ENCODE results near the gene CD99L2.

CD99L2 gene

GRCh38 chrX:150779385-150779784, 119.1 kb downstream of the CD99L2 start:
- no peak for FAIRE-seq

DNA sequence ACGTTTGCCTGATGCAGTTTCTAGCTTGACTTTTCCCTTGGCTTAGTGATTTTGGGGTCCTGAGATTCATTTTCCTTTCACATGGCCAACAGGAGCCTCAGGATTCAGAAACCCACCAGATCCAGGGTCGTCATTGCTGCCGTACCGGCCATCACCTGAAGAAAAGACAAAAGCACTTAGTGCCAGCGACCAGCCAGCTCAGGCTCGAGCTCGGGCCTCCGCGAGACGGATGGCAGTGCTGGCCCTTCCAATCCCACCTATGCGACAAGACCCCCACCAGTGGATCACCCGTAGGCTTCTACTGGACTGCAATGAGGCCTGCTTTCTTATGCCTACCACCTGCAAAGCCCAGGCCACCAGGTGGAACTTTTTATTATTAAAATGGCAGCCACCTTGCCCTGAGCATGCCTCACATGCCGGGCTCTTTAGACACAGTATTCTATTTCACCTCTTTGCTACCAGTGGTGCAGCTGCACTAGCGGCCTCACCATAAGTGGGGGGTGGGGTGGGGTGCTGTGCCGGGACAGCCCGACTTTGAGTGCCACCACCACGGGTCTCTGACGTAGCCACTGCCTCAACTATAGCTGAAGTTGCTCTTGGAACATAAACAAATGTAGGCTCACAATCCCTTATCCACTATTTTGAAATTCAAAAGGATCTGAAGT, 121.0 kb downstream of the CD99L2 start:
- no peak for FAIRE-seq

GRCh38 chrX:150775569-150776350, 122.7 kb downstream of the CD99L2 start:
- FAIRE-seq = no peak

- FAIRE-seq = no peak
These were observed 123.5 kb downstream of the CD99L2 start for GRCh38 chrX:150774798-150775568.

DNA sequence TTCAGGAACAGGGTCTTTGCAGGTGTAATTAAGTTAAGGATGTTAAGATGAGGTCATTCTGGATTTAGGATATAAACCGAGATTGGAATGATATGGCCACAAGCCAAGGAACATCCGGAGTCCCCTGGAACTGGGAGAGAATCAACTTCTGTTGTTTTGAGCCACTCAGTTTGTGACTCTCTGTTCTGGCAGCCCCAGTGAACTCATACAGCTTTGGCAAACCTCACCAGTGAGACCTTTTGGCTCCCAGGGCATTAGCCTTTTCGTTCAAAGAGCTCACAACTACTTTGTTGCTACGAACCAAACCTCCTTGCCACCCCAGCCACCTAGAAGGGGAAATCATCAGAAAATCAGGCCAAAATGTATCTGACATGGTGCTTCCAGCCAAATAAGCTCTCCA, 124.8 kb downstream of the CD99L2 start:
- no peak for FAIRE-seq

- no peak for FAIRE-seq
These were observed 125.4 kb downstream of the CD99L2 start for GRCh38 chrX:150773117-150773516.

DNA sequence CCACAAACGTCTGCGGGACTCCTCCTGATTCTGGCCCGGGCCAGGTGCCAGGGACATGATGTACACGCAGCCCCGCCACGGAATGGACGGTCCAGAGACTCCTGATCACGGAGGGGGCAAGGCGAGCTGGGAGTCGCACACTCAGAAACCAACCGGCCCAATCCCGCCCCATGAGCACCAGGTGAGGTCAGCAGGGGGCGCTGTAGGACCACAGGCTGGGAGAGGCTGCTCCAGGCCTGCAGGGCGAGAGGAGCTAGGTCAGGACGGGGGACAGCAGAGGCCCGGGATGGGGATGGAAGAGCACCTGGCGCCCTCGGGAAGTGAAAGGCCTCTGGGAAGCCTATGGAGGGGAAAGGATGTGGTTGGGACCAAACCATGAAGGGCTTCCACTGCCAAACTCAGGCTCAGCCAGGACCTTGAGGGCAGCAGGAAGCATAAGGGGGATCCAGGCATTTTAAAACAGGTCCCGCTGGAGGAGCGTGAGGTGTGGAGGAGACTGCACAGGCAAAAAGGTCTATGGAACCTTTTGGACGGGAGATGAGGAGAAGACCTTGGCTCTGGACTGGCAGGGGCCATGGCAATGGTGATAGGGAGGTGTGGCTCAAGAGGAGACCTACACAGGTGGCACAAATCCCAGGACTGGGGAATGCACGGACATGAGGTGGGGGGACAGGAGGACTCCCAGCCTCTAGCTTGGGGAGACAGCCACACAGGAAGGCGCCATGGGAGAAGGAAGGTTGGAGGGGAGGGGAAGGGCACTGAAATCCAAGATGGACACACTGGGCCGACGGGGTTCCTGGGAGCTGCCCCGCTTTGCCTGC, 126.1 kb downstream of the CD99L2 start:
- FAIRE-seq = no peak

GRCh38 chrX:150771116-150771515, 127.4 kb downstream of the CD99L2 start:
- no peak for FAIRE-seq

DNA sequence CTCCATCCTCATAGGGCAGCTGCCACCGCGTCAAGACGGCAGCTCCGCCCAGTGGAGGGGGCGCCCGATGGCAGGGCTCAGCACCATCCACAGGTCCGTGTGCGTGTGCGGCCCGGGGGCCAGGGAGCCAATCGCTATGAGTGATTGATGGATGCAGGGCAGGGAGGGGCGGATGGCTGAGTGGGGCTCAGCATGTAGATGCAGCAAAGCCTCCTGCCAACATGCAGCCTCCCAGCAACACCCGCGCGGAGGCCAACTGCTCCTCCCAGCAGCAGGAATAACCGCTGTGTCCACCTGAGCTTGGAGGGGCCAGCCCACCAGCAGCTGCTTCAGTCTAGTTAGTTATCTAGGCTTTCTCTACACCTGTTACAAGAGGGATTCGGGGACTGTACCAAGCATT, 127.8 kb downstream of the CD99L2 start:
- FAIRE-seq = no peak

DNA sequence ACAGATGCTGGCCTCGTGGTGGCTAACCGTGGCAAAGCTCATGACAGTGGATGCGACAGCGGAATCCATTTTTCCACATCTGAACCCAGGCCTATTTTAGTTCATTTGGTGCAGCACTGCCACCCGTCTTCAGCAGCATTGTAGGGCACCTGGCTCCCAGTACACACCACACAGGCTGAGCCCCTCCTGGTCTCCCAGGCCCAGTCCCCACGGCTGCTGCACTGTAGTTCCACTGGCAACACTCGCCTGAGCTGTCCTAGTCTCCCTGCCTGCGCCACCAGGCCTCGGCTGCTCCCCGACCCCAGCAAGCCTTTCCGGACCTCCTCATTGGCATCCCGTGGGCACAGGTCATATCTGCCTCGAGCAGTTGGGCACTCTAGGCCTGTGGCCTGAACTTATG, 129.1 kb downstream of the CD99L2 start:
- no peak for FAIRE-seq

DNA sequence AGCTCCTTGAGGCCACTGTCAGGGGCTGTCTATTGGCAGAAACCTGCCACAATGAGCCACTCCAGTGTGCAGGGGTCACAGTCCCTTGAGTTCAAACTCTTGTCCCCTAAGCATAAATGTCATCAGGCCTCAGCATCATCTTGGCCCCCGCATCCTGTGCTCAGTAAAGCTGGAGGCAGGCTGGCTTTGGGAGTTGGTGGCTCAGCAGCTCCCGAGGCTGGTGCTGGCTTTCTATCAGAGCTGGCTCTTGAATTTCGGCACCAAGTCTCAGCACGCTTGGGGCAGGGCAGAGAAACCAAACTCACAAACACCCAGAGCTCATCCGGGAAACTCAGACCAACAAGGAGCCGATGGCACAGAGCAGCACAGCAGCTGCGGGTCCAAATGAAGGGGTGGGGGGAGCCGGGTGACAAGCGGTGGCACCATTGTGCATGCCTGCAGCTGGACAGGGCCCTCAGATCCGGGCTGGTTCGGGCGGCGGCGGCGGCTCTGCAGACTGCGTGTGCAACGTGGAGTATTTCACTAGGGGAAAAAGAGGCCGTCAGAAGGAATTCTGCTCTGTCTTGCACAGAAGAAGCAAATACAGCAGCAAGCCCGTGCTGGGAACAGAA, 129.8 kb downstream of the CD99L2 start:
- no peak for FAIRE-seq

DNA sequence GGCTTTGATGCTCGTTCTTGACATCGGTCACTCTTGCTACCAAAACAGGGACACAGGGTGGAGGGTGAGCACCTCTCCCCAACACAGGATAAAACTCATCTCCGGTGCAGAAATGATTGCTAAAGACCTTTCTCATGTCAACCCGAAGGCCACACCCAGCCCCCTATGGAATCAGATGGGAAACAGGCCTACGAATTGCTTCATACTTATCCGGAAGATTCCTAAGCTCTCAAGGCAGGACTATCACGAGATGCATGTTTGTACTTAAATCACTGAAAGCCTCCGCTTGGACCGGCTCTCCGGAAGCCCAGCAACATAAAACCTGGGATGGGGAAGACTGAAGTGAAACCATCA, 130.4 kb downstream of the CD99L2 start:
- no peak for FAIRE-seq

DNA sequence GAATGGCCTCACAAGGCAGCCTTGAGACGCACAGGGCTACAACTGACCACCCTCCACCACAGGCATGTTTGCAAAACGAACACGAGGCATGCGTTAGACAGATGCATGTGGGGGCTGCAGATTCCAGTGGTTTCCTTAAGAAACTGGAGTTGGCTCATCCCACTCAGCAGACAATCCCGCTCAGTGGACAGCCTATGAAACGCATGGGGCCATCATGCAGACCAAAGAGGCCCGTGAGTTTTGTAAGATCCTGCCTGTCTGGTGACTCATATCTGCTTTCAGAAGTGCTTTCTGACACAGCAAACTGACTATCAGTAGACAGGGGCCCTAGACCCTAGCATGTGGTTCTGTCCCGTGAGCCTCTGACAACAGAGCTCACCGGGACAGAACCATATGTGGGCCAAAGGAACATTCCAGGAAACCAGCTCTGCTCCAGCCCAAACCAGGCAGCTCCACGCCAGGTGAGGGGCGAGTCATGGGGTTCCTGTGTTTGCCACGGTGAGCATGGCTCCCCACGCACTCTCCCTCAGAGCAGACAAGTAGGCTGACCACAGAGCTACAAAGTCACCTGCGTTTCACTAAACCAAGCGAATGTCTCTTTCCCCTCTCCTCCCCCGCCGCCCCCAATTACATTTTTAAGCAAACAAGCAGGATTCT, 130.9 kb downstream of the CD99L2 start:
- no peak for FAIRE-seq

DNA sequence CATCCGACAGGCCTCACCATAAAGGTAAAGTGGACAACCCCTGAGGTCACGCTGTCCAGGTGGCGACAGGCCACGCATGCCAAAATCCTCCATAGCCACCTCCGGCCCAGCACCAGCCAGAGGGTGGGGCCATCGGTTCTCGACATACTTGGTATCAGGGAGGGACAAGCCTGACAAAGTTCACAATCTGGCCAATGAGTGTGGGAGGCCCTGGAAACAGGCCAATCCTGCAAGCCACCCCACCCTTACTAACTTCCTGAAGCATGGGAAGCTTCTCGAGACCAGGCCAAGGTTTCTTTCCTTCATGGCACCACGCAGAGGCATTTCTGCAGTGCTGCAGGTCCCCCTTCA, 131.4 kb downstream of the CD99L2 start:
- no peak for FAIRE-seq

DNA sequence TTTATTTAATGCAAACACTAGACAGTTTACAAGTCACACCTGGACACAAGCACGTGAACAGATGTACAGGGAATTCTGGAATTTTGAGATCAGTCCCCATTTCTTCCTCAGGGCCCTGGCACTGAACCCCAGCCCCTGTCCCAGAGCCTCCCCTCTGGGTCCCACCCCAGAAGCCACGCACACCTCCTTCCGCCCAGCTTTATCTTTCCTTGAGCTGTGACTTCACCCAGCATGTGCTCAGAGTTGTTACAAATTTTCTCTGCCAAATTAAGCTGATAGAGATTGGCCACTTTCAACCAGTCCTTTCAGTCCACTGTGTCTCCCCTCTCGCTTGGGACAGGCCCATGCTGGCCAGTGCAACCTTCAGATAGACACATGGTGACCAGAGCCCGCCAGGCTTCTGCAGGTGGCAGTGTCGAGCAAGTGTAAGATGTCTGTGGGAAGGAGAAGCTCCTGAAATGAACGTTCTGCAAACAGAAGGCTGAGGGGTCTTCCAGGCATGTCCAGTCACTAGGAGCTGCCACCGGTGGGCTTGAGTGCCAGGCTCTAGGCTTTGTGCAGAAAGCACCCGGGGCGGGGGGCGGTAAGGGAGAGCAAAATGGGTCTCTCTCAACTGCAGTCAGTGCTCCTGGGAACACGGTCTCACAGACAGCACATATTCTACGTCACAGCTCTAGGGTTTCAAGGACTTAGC, 132.0 kb downstream of the CD99L2 start:
- no peak for FAIRE-seq

- no peak for FAIRE-seq
These were observed 132.6 kb downstream of the CD99L2 start for GRCh38 chrX:150765782-150766350.

- no peak for FAIRE-seq
These were observed 133.2 kb downstream of the CD99L2 start for GRCh38 chrX:150765237-150765636.

- no peak for FAIRE-seq
These were observed 134.7 kb downstream of the CD99L2 start for GRCh38 chrX:150763810-150764209.

DNA sequence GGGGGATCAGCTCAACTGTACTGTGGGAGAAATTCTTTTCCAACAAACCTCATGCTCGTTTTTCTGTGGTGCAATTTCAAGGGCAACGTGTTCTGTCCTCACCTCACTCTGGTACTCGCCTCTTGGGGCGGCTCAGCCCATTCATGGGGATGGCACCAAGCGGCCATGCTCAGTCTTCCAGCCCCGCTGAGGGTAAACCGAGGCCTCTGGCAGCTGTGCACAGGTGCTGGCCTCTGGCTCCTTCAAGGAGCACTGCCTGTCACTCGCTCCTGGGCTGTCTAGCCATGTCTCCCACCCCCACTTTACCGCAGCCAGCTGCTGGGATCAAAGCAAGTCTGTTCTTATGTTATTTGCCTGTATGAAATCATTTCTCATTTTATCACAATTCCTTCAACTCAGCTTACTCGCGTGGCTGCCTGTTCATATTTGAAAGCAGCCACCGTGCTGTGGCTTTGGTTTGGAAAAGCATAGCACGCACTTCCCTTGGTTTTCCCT, 135.1 kb downstream of the CD99L2 start:
- no peak for FAIRE-seq

DNA sequence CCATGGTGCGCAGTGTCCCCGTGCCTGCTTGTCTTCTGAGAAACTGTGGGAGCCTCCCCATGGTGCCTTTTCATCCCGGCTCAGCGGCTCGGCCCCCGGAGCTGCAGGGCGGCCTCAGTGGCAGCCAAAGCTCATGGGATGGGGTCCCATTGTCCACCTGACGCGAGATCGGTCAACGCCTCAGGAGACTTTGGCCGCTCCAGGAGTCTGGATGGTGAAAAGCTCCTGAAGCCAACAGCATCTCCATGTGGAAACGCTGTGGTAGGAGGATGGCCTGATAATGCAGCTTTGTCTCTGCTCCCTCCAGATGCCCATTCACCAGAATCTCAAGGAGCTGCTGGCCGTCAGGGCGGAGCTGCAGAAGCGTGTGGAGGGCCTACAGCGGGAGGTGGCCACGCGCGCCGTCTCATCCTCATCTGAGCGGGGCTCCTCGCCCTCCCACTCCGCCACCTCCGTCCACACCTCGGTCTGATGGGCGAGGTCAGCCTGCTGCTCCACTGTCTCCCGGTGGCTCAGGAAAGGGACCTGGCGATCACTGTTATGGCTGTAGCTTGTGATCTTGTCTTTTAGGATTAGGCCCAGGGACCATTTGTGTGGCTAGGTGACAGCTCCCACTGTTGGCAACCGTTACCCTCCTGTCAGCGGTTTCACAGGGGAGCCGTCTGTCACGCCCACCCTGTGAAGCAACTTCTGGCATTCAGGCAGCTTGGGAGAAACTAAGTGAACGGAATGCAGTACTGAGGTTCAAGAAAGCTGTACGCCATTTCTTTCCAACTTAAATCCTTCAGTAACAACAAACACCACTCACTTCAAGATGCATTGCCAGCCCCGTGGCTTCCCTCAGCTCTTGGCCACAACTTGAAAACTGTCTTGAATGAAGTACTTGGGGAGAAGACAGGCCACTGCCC, 136.0 kb downstream of the CD99L2 start:
- no peak for FAIRE-seq

Measured in endometrium (tissue), 2 donors.